Right atrium auricular region (tissue), 2 donors: Measurements from ENCODE around the gene DFFB. TPM values are rescaled to one million over a fixed set of nuclear protein-coding genes. Genes with fewer than 3 reads are reported as not detected.

Experiments used
- DNase-seq: peaks from one replicate; pipeline ENCODE4 v3.0.0-alpha.2; 2019; ENCODE audit warnings: low spot score
- H3K27ac ChIP-seq, 2 donors: fragments of 200-600 bp; sonication (generic); 1 replicate in 1 of 2; 2 replicates in 1 of 2; pipeline ENCODE4 v1.5.1; 2016 to 2019
- H3K27me3 ChIP-seq, 2 donors: fragments of 200-600 bp; sonication (generic); one replicate each; pipeline versions ENCODE4 v1.5.1 to v1.6.0; 2017 to 2019
- H3K36me3 ChIP-seq: fragments of 200-600 bp; sonication (generic); one replicate; pipeline ENCODE4 v1.5.1; 2016
- H3K4me1 ChIP-seq, 2 donors: fragments of 200-600 bp; sonication (generic); one replicate each; pipeline versions ENCODE4 v1.5.1 to v1.6.0; 2017 to 2019
- H3K4me3 ChIP-seq, 2 donors: fragments of 200-600 bp; sonication (generic); 1 replicate in 1 of 2; 2 replicates in 1 of 2; pipeline ENCODE4 v1.5.1; 2017 to 2019; ENCODE audit warnings: mild to moderate bottlenecking in 1 of 2, moderate library complexity in 1 of 2
- H3K9me3 ChIP-seq, 2 donors: fragments of 200-600 bp; sonication (generic); one replicate each; pipeline ENCODE4 v1.5.1; 2019
- total RNA-seq, 2 donors: library from RNA; depleted of rRNA; stranded (reverse); fragments of >200 nt; gene quantifications; one replicate each; pipeline ENCODE4 v1.1.0, GENCODE V29; 2016
- TF ChIP-seq, protein P1 (sequence below), 2 donors: fragments of 200-600 bp; sonication (generic); IDR thresholded peaks; one replicate each; pipeline ENCODE4 v1.5.1; 2019; ENCODE audit warnings: antibody characterized with exemption in 2 of 2

DFFB gene
- total RNA-seq, 2 donors from 2014 or later, result 3.2 to 5.3 TPM

DNA sequence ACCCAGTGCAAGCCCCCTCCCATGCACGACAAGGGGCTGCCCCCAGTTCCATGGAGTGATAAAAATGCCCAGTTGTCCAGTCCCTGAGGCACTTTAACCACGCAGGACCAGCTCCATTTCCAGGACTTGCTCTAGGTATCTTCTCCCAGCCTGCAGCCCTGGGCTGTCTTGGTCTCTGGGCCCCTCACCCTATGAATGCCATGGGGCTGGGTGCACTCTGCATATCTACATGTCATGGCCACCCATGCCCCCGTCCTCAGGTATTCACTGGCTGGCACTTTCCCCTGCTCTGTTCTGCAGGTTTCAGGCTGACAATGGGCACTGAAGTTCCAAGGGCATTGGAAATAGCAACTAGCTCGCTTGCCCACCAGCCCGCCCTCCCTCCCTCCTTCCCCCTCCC lies 62.4 kb downstream of the DFFB start:
- H3K4me1 ChIP-seq, result no peaks in the 10 kb centered on the region
- no peaks in the 10 kb centered on the region for H3K36me3 ChIP-seq
- no peaks in the 10 kb centered on the region for H3K27me3 ChIP-seq
- no peak overlapping the region for H3K27ac ChIP-seq
- H3K4me3 ChIP-seq, result no peak overlapping the region
- no peaks in the 10 kb centered on the region for H3K9me3 ChIP-seq
- TF ChIP-seq, protein P1, sequence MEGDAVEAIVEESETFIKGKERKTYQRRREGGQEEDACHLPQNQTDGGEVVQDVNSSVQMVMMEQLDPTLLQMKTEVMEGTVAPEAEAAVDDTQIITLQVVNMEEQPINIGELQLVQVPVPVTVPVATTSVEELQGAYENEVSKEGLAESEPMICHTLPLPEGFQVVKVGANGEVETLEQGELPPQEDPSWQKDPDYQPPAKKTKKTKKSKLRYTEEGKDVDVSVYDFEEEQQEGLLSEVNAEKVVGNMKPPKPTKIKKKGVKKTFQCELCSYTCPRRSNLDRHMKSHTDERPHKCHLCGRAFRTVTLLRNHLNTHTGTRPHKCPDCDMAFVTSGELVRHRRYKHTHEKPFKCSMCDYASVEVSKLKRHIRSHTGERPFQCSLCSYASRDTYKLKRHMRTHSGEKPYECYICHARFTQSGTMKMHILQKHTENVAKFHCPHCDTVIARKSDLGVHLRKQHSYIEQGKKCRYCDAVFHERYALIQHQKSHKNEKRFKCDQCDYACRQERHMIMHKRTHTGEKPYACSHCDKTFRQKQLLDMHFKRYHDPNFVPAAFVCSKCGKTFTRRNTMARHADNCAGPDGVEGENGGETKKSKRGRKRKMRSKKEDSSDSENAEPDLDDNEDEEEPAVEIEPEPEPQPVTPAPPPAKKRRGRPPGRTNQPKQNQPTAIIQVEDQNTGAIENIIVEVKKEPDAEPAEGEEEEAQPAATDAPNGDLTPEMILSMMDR (IDR thresholded peaks at IDR 0.05), result no peak
- no peak for DNase-seq

DNA sequence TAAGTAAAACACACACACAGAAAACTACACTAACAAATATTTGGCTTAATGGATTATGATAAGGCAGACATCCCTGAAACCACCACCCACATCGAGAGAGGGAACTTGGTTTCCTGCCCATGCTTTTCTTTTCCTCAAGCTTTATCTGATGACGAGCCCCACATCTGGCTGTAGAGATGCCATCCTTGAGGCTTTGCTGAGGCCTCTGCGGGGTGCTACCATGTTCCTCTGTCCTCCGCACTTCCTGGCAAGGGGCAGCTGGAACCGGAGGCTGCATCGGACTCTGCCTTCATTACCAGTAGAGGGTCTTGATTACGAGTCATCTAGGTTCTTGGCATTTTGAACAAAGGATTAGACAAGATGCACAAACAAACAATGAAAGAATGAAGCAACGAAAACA lies 64.5 kb downstream of the DFFB start:
- no peaks in the 10 kb centered on the region for H3K36me3 ChIP-seq
- TF ChIP-seq, protein P1 (IDR thresholded peaks at IDR 0.05), result no peak
- no peak overlapping the region for H3K4me3 ChIP-seq
- no peak overlapping the region for H3K27ac ChIP-seq
- DNase-seq, result no peak
- H3K27me3 ChIP-seq, result no peaks in the 10 kb centered on the region
- H3K4me1 ChIP-seq, result no peaks in the 10 kb centered on the region
- no peaks in the 10 kb centered on the region for H3K9me3 ChIP-seq

GRCh38 chr1:3922201-3922725 lies 65.0 kb downstream of the DFFB start:
- no peaks in the 10 kb centered on the region for H3K27me3 ChIP-seq
- DNase-seq, result no peak
- H3K4me1 ChIP-seq, result no peaks in the 10 kb centered on the region
- TF ChIP-seq, protein P1 (IDR thresholded peaks at IDR 0.05), result no peak
- H3K4me3 ChIP-seq, result no peak overlapping the region
- H3K27ac ChIP-seq, result no peak overlapping the region
- no peaks in the 10 kb centered on the region for H3K36me3 ChIP-seq
- no peaks in the 10 kb centered on the region for H3K9me3 ChIP-seq

DNA sequence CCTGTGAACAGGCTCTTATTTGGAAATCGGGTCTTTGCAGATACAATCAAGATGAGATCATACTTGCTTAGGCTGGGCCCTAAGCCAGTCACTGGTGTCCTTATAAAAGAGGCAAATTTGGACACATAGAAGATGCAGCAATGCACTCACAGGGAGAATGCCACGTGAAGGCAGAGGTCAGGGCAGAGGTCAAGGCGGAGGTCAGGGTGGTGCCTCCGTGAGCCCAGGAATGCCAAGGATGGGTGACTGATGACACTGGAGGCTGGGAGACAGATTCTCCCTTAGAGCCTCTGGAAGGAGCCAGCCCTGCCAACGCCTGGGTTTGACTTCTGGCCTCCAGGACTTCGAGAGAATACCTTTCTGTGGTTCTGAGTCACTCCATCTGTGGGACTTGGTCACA lies 65.6 kb downstream of the DFFB start:
- Histone ChIP-seq H3K4me1 (no peaks in the 10 kb centered on the region), H3K27ac (no peak overlapping the region), H3K9me3 (no peaks in the 10 kb centered on the region), H3K27me3 (no peaks in the 10 kb centered on the region), H3K4me3 (no peak overlapping the region), H3K36me3 (no peaks in the 10 kb centered on the region)
- no peak for DNase-seq
- TF ChIP-seq, protein P1 (IDR thresholded peaks at IDR 0.05), result no peak

DNA sequence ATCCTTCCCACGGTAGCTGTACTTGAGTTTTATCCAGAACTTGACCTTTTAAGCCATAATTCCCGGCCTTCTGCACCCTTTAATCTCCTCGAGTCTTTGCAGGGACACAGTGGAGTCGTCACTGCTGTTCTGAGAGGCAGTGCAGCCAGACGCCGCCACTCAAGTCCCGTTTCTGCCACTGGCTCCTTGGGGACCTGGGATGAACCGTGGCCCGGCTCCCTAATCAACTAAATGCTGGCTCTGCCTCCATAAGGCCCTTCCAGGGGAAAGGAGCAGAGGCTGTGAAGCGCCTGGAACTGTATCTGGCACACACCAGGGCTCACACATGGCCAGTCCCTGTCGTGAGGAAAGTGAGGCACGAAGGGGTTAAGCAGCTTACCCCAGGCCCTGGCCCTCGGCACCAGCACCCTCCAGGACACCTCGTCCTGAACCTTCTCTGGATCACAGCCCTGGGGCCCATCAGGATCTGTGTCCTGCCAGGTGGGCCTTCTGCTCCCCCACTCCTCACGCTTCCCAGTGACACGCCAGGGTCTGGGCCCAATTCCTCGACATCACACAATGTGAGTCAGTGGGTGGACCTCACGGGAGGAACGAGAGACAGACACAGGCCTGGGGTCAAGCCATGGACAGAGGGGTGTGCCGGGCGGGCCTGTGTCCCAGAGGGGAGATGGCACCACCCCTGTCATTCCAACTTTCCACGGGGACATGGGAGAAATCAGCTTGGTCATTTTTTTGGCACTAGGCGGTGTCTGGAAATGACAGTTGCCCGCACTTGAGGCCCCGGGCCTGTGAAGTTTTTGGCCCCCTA lies 66.3 kb downstream of the DFFB start:
- Histone ChIP-seq H3K36me3 (no peaks in the 10 kb centered on the region), H3K9me3 (no peaks in the 10 kb centered on the region), H3K4me1 (no peaks in the 10 kb centered on the region), H3K27ac (no peak overlapping the region), H3K4me3 (no peak overlapping the region), H3K27me3 (no peaks in the 10 kb centered on the region)
- TF ChIP-seq, protein P1 (IDR thresholded peaks at IDR 0.05), result no peak
- DNase-seq, result no peak
